Measurements from ENCODE around the gene PIM1. TPM values are rescaled to one million over a fixed set of nuclear protein-coding genes. Genes with fewer than 3 reads are reported as not detected.
A peak's percentile ranks its signal among the peaks of the same experiment; 100 is the strongest.

PIM1 gene
- total RNA-seq, 1 experiment from 2014 or later: 42.1 TPM

- H3K4me3 ChIP-seq (ENCODE audit: low read depth in 2 of 2, low read length in 2 of 2): peak overlapping the region; percentile 80 to 81; a peak in 1 of 4 replicates
- POLR2A ChIA-PET: no interaction called here
- no TSS peak for BruUV-seq (replicated peaks)
- peaks cover 23% of the 10 kb centered on the region for H3K4me1 ChIP-seq (ENCODE audit: control insufficient read depth, insufficient read depth, low read length)
- DNase-seq (ENCODE audit: low read depth, low spot score): no peak
- no peak for ATAC-seq
- in situ Hi-C loops (cut with HindIII; ENCODE audit: low pct_unique_long_range_greater_than_20kb, low sequenced_read_pairs): no loop called here
- intact Hi-C loops (cut with micrococcal nuclease; ENCODE audit: unreplicated experiment): loop anchor here (2.0 to 5.0 kb wide), 4 partner anchors 41 to 147 kb away; no protein-coding TSS in a partner anchor
- no peak for TF ChIP-seq TCF7L2 (IDR thresholded peaks at IDR 0.05; ENCODE audit: low read depth, low read length)
- no peak for TF ChIP-seq CTCF (IDR thresholded peaks at IDR 0.05)
- TF ChIP-seq POLR2AphosphoS5 (IDR thresholded peaks at IDR 0.05; ENCODE audit: low read depth, low read length): no peak
- TF ChIP-seq, protein P1, sequence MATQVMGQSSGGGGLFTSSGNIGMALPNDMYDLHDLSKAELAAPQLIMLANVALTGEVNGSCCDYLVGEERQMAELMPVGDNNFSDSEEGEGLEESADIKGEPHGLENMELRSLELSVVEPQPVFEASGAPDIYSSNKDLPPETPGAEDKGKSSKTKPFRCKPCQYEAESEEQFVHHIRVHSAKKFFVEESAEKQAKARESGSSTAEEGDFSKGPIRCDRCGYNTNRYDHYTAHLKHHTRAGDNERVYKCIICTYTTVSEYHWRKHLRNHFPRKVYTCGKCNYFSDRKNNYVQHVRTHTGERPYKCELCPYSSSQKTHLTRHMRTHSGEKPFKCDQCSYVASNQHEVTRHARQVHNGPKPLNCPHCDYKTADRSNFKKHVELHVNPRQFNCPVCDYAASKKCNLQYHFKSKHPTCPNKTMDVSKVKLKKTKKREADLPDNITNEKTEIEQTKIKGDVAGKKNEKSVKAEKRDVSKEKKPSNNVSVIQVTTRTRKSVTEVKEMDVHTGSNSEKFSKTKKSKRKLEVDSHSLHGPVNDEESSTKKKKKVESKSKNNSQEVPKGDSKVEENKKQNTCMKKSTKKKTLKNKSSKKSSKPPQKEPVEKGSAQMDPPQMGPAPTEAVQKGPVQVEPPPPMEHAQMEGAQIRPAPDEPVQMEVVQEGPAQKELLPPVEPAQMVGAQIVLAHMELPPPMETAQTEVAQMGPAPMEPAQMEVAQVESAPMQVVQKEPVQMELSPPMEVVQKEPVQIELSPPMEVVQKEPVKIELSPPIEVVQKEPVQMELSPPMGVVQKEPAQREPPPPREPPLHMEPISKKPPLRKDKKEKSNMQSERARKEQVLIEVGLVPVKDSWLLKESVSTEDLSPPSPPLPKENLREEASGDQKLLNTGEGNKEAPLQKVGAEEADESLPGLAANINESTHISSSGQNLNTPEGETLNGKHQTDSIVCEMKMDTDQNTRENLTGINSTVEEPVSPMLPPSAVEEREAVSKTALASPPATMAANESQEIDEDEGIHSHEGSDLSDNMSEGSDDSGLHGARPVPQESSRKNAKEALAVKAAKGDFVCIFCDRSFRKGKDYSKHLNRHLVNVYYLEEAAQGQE (IDR thresholded peaks at IDR 0.05; ENCODE audit: insufficient read depth in 1 of 2, low read depth in 2 of 2, low read length in 1 of 2): no peak
- TF ChIP-seq SIN3A (IDR thresholded peaks at IDR 0.05; ENCODE audit: borderline replicate concordance, insufficient read depth, low read depth, low read length): no peak
- CTCF ChIA-PET: interaction anchor here (0.6 to 3.4 kb wide), 3 partner anchors 122 to 152 kb away, joined by 3 to 23 read pairs (median 3); no protein-coding TSS in a partner anchor
- peaks cover 12% of the 10 kb centered on the region for H3K36me3 ChIP-seq (ENCODE audit: control insufficient read depth, insufficient read depth, low read length)
- no peaks in the 10 kb centered on the region for H3K9me3 ChIP-seq (ENCODE audit: control insufficient read depth, insufficient read depth, low read depth, low read length)
- no peaks in the 10 kb centered on the region for H3K27me3 ChIP-seq (ENCODE audit: control insufficient read depth, insufficient read depth, low read length)
- H3K27ac ChIP-seq (ENCODE audit: low read length): no peak overlapping the region; the same call in 1 of the 2 replicates
These were observed 3.7 kb downstream of the PIM1 start for GRCh38 chr6:37173493-37174195.

- H3K9me3 ChIP-seq (ENCODE audit: control insufficient read depth, insufficient read depth, low read depth, low read length): no peaks in the 10 kb centered on the region
- H3K36me3 ChIP-seq (ENCODE audit: control insufficient read depth, insufficient read depth, low read length): peaks cover 12% of the 10 kb centered on the region
- no peaks in the 10 kb centered on the region for H3K27me3 ChIP-seq (ENCODE audit: control insufficient read depth, insufficient read depth, low read length)
- intact Hi-C loops (cut with micrococcal nuclease; ENCODE audit: unreplicated experiment): loop anchor here (5.0 kb wide), 1 partner anchor 42 kb away; no protein-coding TSS in a partner anchor
- no peak overlapping the region for H3K4me3 ChIP-seq (ENCODE audit: low read depth in 2 of 2, low read length in 2 of 2)
- DNase-seq (ENCODE audit: low read depth, low spot score) (no peak), ATAC-seq (no peak)
- TF ChIP-seq CTCF (IDR thresholded peaks at IDR 0.05) (no peak), SIN3A (IDR thresholded peaks at IDR 0.05; ENCODE audit: borderline replicate concordance, insufficient read depth, low read depth, low read length) (no peak), TCF7L2 (IDR thresholded peaks at IDR 0.05; ENCODE audit: low read depth, low read length) (no peak), POLR2AphosphoS5 (IDR thresholded peaks at IDR 0.05; ENCODE audit: low read depth, low read length) (no peak)
- TF ChIP-seq, protein P1 (IDR thresholded peaks at IDR 0.05; ENCODE audit: insufficient read depth in 1 of 2, low read depth in 2 of 2, low read length in 1 of 2): no peak
- H3K4me1 ChIP-seq (ENCODE audit: control insufficient read depth, insufficient read depth, low read length): peaks cover 20% of the 10 kb centered on the region
- ChIA-PET POLR2A (no interaction called here), CTCF (interaction anchor here (0.6 to 0.7 kb wide), 2 partner anchors 122 to 153 kb away, joined by 3 read pairs; no protein-coding TSS in a partner anchor)
- H3K27ac ChIP-seq (ENCODE audit: low read length): no peak overlapping the region
- in situ Hi-C loops (cut with HindIII; ENCODE audit: low pct_unique_long_range_greater_than_20kb, low sequenced_read_pairs): no loop called here
- no TSS peak for BruUV-seq (replicated peaks)
These were observed 4.2 kb downstream of the PIM1 start for GRCh38 chr6:37174196-37174514.
